Left forelimb (tissue), 1 donor: ENCODE results near the gene GADL1.

Experiments
- DNase-seq: peaks from one replicate; pipeline ENCODE4 v3.0.0-alpha.2; 2018; ENCODE audit warnings: low spot score

Gene GADL1

GRCh38 chr3:30693470-30694120 is 200.9 kb downstream of the GADL1 start:
- no peak for DNase-seq

GRCh38 chr3:30692498-30693130 is 201.8 kb downstream of the GADL1 start:
- DNase-seq: no peak

- no peak for DNase-seq
These were observed 202.5 kb downstream of the GADL1 start for GRCh38 chr3:30691944-30692343.

GRCh38 chr3:30691249-30691880 is 203.1 kb downstream of the GADL1 start:
- DNase-seq: no peak

GRCh38 chr3:30690199-30690598 is 204.3 kb downstream of the GADL1 start:
- DNase-seq: no peak

GRCh38 chr3:30688776-30689641 is 205.5 kb downstream of the GADL1 start:
- no peak for DNase-seq

- DNase-seq: no peak
These were observed 206.4 kb downstream of the GADL1 start for GRCh38 chr3:30687930-30688570.

- no peak for DNase-seq
These were observed 207.7 kb downstream of the GADL1 start for GRCh38 chr3:30686799-30687198.

GRCh38 chr3:30686176-30686575 is 208.3 kb downstream of the GADL1 start:
- no peak for DNase-seq

- DNase-seq: no peak
These were observed 209.2 kb downstream of the GADL1 start for GRCh38 chr3:30685267-30685667.

GRCh38 chr3:30684356-30684755 is 210.1 kb downstream of the GADL1 start:
- DNase-seq: no peak

- no peak for DNase-seq
These were observed 210.7 kb downstream of the GADL1 start for GRCh38 chr3:30683769-30684168.

- DNase-seq: no peak
These were observed 211.9 kb downstream of the GADL1 start for GRCh38 chr3:30682434-30683155.

GRCh38 chr3:30681649-30682211 is 212.7 kb downstream of the GADL1 start:
- DNase-seq: no peak

GRCh38 chr3:30680789-30681648 is 213.4 kb downstream of the GADL1 start:
- peak; percentile 81 for DNase-seq

- no peak for DNase-seq
These were observed 215.4 kb downstream of the GADL1 start for GRCh38 chr3:30679045-30679444.

- no peak for DNase-seq
These were observed 217.1 kb downstream of the GADL1 start for GRCh38 chr3:30677347-30677685.

- no peak for DNase-seq
These were observed 217.8 kb downstream of the GADL1 start for GRCh38 chr3:30676424-30677346.
